Endodermal cell (in vitro differentiated cells): Measurements from ENCODE around the gene EP400. TPM values are rescaled to one million over a fixed set of nuclear protein-coding genes. Genes with fewer than 3 reads are reported as not detected.

Source experiments
- DNase-seq: peaks from one replicate; pipeline ENCODE4 v3.0.0-alpha.2; 2017
- H3K27ac ChIP-seq: 2 replicates; pipeline ENCODE4 v1.5.1; 2013; ENCODE audit warnings: mild to moderate bottlenecking, low read depth, low read length, moderate library complexity
- H3K27me3 ChIP-seq: 2 replicates; pipeline ENCODE4 v1.6.1; 2013; ENCODE audit warnings: mild to moderate bottlenecking, low read length, moderate library complexity; ENCODE audit not compliant: insufficient read depth, control insufficient read depth, poor library complexity, severe bottlenecking
- H3K36me3 ChIP-seq: 2 replicates; pipeline ENCODE4 v1.7.0; 2013; ENCODE audit warnings: mild to moderate bottlenecking, low read length, moderate library complexity; ENCODE audit not compliant: control insufficient read depth, insufficient read depth
- H3K4me1 ChIP-seq: one replicate; pipeline ENCODE4 v1.7.0; 2013; ENCODE audit warnings: low read length; ENCODE audit not compliant: control insufficient read depth, insufficient read depth
- H3K4me3 ChIP-seq: 2 replicates; pipeline ENCODE4 v1.5.1; 2013; ENCODE audit warnings: mild to moderate bottlenecking, low read length, moderate library complexity
- H3K9ac ChIP-seq: 2 replicates; pipeline ENCODE4 v1.6.1; 2013; ENCODE audit warnings: mild to moderate bottlenecking, low read length, moderate library complexity; ENCODE audit not compliant: poor library complexity, severe bottlenecking; ENCODE audit errors: extremely low read depth
- H3K9me3 ChIP-seq: 2 replicates; pipeline ENCODE4 v1.6.1; 2013; ENCODE audit warnings: mild to moderate bottlenecking, low read length, moderate library complexity; ENCODE audit not compliant: control insufficient read depth
- H3K27ac Mint-ChIP-seq: 2 replicates; pipeline ENCODE4 v1.8.0; 2020; ENCODE audit warnings: mixed read lengths
- H3K27me3 Mint-ChIP-seq: 2 replicates; pipeline ENCODE4 v1.8.0; 2021; ENCODE audit warnings: mild to moderate bottlenecking, mixed read lengths; ENCODE audit not compliant: insufficient read depth
- H3K36me3 Mint-ChIP-seq: 2 replicates; pipeline ENCODE4 v1.8.0; 2020; ENCODE audit warnings: low read depth, mixed read lengths
- H3K4me1 Mint-ChIP-seq: 2 replicates; pipeline ENCODE4 v1.8.0; 2020; ENCODE audit warnings: mixed read lengths
- H3K4me3 Mint-ChIP-seq: 2 replicates; pipeline ENCODE4 v1.8.0; 2020; ENCODE audit warnings: mild to moderate bottlenecking, moderate library complexity, mixed read lengths
- H3K9me3 Mint-ChIP-seq: 2 replicates; pipeline ENCODE4 v1.8.0; 2020; ENCODE audit warnings: mild to moderate bottlenecking, mixed read lengths
- CTCF ChIP-seq: fragments of 200-600 bp; sonication (generic); conservative IDR thresholded peaks from 2 replicates; pipeline ENCODE4 v1.5.0; 2021; ENCODE audit warnings: antibody characterized with exemption, mild to moderate bottlenecking
- WGBS, 2 experiments: methylation state at CpG; one replicate each; pipeline versions ENCODE4 v1.1.5 to v1.1.7; 2013; ENCODE audit warnings: missing lambda C conversion rate in 2 of 2, mixed read lengths in 1 of 2; ENCODE audit not compliant: insufficient coverage in 1 of 2, insufficient read length in 1 of 2; 5-methylcytosine and 5-hydroxymethylcytosine counted together
- total RNA-seq, 2 donors: library from RNA; stranded (reverse); fragmentation: NEBNext Ultra II Directional in 1 of 2; extraction: Animal tissue kit (Norgen Biotek cat#: 25700) in 1 of 2; gene quantifications; 2 replicates in 1 of 2; 3 replicates in 1 of 2; pipeline ENCODE4 v1.2.1, GENCODE V29; 2021

EP400 gene
- total RNA-seq, 2 donors from 2014 or later = 64.7 to 78.3 TPM

- H3K9ac ChIP-seq = no peak overlapping the region
- H3K4me3 ChIP-seq = no peak overlapping the region
- peaks cover 51% of the 10 kb centered on the region for H3K36me3 ChIP-seq
- no peaks in the 10 kb centered on the region for H3K27me3 ChIP-seq
- Mint-ChIP-seq H3K4me3 (no peak overlapping the region), H3K36me3 (peaks cover 21% of the 10 kb centered on the region), H3K27ac (no peak overlapping the region), H3K4me1 (no peaks in the 10 kb centered on the region), H3K9me3 (no peaks in the 10 kb centered on the region), H3K27me3 (no peaks in the 10 kb centered on the region)
- TF ChIP-seq CTCF = no peak
- no peak for DNase-seq
- no peaks in the 10 kb centered on the region for H3K4me1 ChIP-seq
- H3K27ac ChIP-seq = peak overlapping the region; percentile 64
- H3K9me3 ChIP-seq = no peaks in the 10 kb centered on the region
- no CpG with 5 or more reads among the region's 1 CpG for WGBS, 2 experiments
These were observed 50.6 kb downstream of the EP400 start for GRCh38 chr12:132000286-132000872.

GRCh38 chr12:132003846-132004245, 54.1 kb downstream of the EP400 start:
- Mint-ChIP-seq H3K4me1 (no peaks in the 10 kb centered on the region), H3K4me3 (no peak overlapping the region), H3K36me3 (peaks cover 37% of the 10 kb centered on the region), H3K9me3 (no peaks in the 10 kb centered on the region), H3K27me3 (no peaks in the 10 kb centered on the region), H3K27ac (no peak overlapping the region)
- 90 to 100% methylated on average over 1 of the region's 1 CpG for WGBS, 2 experiments
- Histone ChIP-seq H3K4me3 (no peak overlapping the region), H3K27ac (no peak overlapping the region), H3K9me3 (no peaks in the 10 kb centered on the region), H3K4me1 (no peaks in the 10 kb centered on the region), H3K9ac (no peak overlapping the region), H3K36me3 (peaks cover 65% of the 10 kb centered on the region), H3K27me3 (no peaks in the 10 kb centered on the region)
- DNase-seq = no peak
- no peak for TF ChIP-seq CTCF

- no peak overlapping the region for H3K27ac Mint-ChIP-seq
- H3K4me3 Mint-ChIP-seq = no peak overlapping the region
- Histone ChIP-seq H3K4me3 (no peak overlapping the region), H3K9me3 (no peaks in the 10 kb centered on the region), H3K9ac (no peak overlapping the region), H3K27ac (no peak overlapping the region), H3K4me1 (no peaks in the 10 kb centered on the region), H3K27me3 (no peaks in the 10 kb centered on the region), H3K36me3 (peaks cover 71% of the 10 kb centered on the region)
- DNase-seq = no peak
- peaks cover 42% of the 10 kb centered on the region for H3K36me3 Mint-ChIP-seq
- TF ChIP-seq CTCF = no peak
- H3K4me1 Mint-ChIP-seq = no peaks in the 10 kb centered on the region
- no peaks in the 10 kb centered on the region for H3K27me3 Mint-ChIP-seq
- WGBS, 2 experiments = 96% methylated on average over 8 of the region's 10 CpGs
- no peaks in the 10 kb centered on the region for H3K9me3 Mint-ChIP-seq
These were observed 55.2 kb downstream of the EP400 start for GRCh38 chr12:132004946-132005345.
